IPS-15b (cell line): ENCODE measurements around the gene LEAP2.
A peak's percentile ranks its signal among the peaks of the same experiment; 100 is the strongest.

Source experiments
- H3K27me3 ChIP-seq: one replicate; pipeline ENCODE4 v1.6.1; 2013; ENCODE audit warnings: low read length; ENCODE audit not compliant: control insufficient read depth, insufficient read depth
- H3K36me3 ChIP-seq: one replicate; pipeline ENCODE4 v1.6.1; 2013; ENCODE audit warnings: low read length; ENCODE audit not compliant: control insufficient read depth, insufficient read depth
- H3K4me1 ChIP-seq: one replicate; pipeline ENCODE4 v1.6.1; 2013; ENCODE audit warnings: mild to moderate bottlenecking, low read length; ENCODE audit not compliant: control insufficient read depth, insufficient read depth
- H3K4me3 ChIP-seq: one replicate; pipeline ENCODE4 v1.5.1; 2013; ENCODE audit warnings: low read depth, low read length
- H3K9ac ChIP-seq: one replicate; pipeline ENCODE4 v1.6.1; 2013; ENCODE audit warnings: low read depth, mild to moderate bottlenecking, low read length
- H3K9me3 ChIP-seq: one replicate; pipeline ENCODE4 v1.6.1; 2013; ENCODE audit warnings: mild to moderate bottlenecking, low read length; ENCODE audit not compliant: control insufficient read depth, insufficient read depth

Gene LEAP2

DNA sequence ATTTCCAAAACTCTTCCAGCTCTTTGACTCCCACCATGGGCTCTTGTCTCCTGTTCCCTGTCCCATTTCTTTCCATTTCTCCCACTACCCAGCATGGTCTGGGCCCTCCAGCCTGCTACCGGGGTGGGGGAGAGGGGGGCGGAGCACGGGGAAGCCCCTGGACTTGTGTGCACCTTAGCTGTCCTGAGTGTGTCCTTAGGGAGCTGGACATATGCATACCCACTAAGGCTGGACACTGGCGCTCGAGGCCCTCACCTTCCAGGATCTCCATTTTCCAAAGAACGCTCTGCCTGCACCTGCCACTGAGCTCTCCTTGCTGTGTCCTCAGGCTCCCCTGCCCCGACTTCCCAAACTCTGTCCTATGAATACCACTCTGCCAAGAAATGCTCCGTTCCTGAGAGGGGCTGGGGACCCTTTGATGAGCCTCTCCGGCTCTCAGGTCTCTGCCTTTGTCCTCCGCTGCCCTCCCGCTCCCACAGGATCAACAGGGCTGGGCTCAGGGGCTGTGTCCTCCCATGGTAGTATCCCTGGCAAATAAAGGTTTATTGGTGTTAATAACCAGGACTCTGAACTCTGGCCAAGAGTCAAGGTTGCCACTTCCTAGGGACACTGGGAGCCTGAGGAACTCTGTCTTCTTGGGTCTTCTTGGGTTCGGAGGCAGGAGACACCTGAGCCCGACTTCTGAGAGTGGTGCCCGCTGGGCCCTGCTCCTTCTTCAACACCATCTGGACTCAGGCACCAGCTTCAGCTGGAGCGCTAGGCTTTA, 42.2 kb upstream of the LEAP2 start:
- Histone ChIP-seq H3K27me3 (peaks cover 63% of the 10 kb centered on the region), H3K4me1 (peaks cover 3% of the 10 kb centered on the region), H3K9me3 (no peaks in the 10 kb centered on the region), H3K36me3 (no peaks in the 10 kb centered on the region), H3K9ac (peak overlapping the region; percentile 26), H3K4me3 (peak overlapping the region; percentile 73)

DNA sequence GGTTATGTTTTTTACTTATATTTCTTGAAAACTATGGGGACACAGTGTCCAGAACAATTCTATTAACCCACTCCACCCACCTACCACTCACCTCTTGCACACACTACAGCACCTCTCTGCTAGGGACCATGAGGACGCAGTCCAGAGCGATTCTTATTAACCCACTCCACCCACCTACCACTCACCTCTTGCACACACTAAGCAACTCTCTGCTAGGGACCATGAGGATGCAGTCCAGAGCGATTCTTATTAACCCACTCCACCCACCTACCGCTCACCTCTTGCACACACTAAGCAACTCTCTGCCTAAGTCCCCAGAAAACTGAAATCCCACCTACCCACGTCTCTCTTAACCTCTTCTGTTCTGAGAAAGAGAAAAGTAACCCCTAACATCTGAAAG, 40.9 kb upstream of the LEAP2 start:
- Histone ChIP-seq H3K4me3 (no peak overlapping the region), H3K9me3 (no peaks in the 10 kb centered on the region), H3K4me1 (peaks cover 2% of the 10 kb centered on the region), H3K9ac (no peak overlapping the region), H3K27me3 (peaks cover 50% of the 10 kb centered on the region), H3K36me3 (no peaks in the 10 kb centered on the region)

DNA sequence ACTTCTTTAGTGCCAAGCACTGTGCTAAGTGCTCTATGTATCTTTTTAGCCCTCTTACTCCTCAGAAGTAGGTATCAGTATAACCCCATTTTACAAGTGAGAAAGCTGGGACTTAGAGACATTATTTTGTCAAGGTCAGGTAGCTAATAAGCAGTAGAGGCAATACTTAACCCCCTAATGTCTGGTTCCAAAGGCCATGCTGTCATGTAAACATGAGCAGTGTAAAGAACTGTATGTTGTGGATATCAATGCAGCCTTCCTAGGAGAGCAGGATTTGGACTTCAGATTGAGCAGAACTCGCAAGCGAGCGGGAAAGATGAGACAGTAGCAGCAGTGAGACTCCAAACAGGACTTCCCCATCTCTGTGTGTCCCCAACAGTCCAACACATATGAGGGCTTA, 39.4 kb upstream of the LEAP2 start:
- Histone ChIP-seq H3K9me3 (no peaks in the 10 kb centered on the region), H3K4me1 (peaks cover 2% of the 10 kb centered on the region), H3K36me3 (no peaks in the 10 kb centered on the region), H3K4me3 (no peak overlapping the region), H3K9ac (no peak overlapping the region), H3K27me3 (peaks cover 36% of the 10 kb centered on the region)

DNA sequence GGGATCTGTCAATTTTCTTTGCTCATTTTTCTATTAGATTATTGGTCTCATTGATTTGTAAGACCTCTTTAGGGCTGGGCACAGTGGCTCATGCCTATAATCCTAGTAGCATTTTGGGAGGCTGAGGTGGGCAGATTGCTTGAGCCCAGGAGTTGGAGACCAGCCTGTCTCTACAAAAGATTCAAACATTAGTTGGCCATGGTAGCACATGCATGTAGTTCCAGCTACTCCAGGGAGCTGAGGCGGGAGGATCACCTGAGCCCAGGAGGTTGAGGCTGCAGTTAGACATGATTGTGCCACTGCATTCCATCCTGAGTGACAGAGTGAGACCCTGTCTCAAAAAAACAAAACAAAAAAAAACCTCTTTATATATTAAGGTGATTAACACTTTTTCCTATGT, 36.6 kb upstream of the LEAP2 start:
- no peak overlapping the region for H3K9ac ChIP-seq
- H3K4me1 ChIP-seq = peaks cover 2% of the 10 kb centered on the region
- peaks cover 13% of the 10 kb centered on the region for H3K27me3 ChIP-seq
- H3K4me3 ChIP-seq = no peak overlapping the region
- no peaks in the 10 kb centered on the region for H3K9me3 ChIP-seq
- H3K36me3 ChIP-seq = no peaks in the 10 kb centered on the region

DNA sequence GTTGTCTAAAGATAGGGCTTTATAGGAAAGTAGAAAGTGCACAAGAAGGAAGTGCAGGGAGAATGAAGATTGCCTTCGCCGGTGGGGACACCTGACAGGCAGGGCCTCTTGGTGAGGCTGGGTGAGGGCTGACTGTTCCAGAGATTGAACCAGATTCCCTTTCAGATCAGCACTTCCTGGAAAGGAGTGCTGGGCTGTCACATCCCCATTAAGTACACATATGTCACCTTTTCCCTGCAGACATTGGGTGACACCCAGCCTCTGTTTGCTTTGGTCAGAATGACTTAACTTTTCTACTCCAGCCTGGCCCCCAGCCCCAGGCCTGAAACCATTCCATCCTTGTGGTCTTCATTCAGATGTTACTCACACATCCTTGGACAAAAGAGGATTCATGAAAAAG, 35.6 kb upstream of the LEAP2 start:
- no peak overlapping the region for H3K4me3 ChIP-seq
- H3K27me3 ChIP-seq = peaks cover 5% of the 10 kb centered on the region
- H3K4me1 ChIP-seq = peaks cover 2% of the 10 kb centered on the region
- no peaks in the 10 kb centered on the region for H3K36me3 ChIP-seq
- no peak overlapping the region for H3K9ac ChIP-seq
- no peaks in the 10 kb centered on the region for H3K9me3 ChIP-seq

DNA sequence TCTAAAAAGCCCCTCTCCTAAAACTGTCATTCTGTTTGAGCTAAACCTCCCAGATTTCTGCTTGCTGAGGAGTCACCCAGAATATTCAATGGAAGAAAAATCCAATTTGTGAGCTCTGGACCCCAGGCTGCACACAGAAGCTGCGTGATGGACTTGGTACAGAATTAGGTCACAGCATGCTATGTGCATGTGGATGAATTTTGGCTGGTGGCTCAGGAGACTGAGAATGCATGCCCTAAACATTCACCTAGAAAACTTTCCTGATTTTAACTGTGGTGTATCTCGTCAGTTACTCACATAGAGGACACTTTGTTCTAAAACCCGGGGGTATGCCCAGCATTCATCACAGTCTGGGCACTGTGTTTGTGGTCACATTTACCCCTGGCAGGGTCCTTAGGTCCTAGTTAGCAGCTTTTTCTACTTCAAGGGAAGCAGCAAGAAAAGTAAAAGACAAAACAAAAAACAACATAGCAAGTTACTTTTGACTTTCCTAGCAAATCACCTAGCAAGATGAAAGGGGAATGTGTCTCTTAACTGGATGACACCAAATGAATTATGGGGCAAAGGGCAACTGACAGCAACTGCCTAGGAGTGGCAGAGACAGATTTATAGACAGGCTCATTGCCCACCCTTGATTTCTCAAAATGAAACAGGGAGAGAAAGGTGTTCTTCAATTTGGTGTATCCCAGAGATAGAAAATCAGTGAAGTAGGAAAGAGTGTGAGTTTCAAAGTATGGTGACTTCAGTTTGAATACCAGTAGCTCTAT, 34.8 kb upstream of the LEAP2 start:
- Histone ChIP-seq H3K4me3 (no peak overlapping the region), H3K9me3 (no peaks in the 10 kb centered on the region), H3K9ac (no peak overlapping the region), H3K36me3 (no peaks in the 10 kb centered on the region), H3K4me1 (peaks cover 2% of the 10 kb centered on the region), H3K27me3 (no peaks in the 10 kb centered on the region)

DNA sequence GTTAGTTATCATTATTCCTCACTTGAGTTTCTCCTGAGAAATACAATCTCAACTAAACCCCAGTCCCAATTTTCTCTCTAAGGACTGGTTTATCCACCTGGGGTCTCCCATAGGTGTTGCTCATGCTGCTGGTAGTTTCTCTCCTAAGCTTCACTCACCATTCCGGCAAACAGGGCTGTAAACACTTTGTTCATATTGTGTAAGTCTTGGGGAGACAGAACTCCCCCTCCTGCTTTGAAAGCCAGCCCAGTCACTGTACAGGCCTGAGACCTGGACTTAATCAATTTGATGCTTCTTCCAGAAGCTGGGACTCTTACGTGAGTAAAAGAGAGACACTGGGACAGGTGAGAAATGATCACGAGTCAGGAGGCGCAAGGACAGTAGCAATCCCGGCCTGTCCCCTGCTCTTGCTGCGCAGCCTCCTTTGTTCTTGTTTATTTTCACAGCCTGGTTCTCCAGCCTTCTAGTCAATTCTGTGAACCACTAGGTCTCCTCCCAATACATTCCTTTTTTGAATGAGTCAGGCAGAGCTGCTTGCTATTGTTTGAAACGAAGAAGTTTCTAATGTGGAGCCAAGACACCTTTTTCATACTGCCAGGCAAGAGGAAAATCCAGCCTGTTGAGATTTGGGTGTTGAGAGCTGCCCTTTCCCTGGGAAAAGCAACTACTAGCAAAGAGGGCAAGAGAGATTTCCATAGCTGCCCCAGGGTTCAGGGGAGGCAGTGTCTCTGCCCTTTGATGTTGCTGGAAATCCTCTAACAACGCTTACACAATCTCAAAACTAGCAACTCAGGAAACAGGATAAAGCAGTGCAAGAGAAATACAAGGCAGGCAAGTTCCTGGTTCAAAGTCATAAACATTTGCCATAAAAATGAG, 33.8 kb upstream of the LEAP2 start:
- Histone ChIP-seq H3K4me3 (no peak overlapping the region), H3K9me3 (no peaks in the 10 kb centered on the region), H3K27me3 (no peaks in the 10 kb centered on the region), H3K9ac (no peak overlapping the region), H3K36me3 (no peaks in the 10 kb centered on the region), H3K4me1 (peaks cover 2% of the 10 kb centered on the region)

DNA sequence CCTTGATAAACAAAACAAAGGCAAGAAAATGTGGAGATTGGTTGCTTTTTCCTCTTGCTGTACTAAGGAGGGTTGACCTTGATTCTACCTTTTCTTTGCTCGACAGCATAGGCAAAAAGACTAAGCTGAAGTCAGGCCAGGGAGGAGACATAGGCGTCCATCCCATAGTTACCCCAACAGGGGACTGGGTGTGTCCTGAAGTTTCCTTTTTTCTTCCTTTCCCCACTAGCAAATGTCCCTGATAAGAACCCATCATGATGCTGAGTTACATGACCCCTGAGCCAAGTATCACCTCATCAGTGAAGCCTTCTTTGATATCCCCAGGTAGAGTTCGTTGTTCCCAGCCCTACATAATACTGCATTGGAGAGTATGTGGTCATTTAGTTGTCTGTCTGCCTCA, 33.2 kb upstream of the LEAP2 start:
- H3K9ac ChIP-seq = no peak overlapping the region

DNA sequence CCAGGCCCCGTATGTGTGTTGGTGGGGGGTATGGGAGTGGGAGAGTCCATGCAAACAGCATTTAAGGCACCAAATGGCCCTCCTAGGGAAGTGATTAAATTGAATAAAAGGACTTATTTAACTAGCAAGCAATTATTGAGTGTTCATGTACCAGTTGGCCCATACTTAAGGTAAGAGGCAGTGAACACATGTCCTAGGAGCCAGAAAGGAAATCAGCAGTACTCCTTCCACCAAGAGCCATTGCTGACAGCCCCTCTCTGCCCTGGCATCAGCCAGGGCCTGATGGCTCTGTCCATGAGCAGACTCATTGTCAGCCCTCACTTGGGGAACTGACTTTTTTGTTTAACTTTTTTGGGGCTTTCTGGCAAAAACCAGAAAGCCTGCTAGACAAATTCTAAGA, 32.6 kb upstream of the LEAP2 start:
- H3K4me1 ChIP-seq = no peaks in the 10 kb centered on the region
- H3K9me3 ChIP-seq = no peaks in the 10 kb centered on the region
- H3K27me3 ChIP-seq = no peaks in the 10 kb centered on the region
- H3K4me3 ChIP-seq = no peak overlapping the region
- no peak overlapping the region for H3K9ac ChIP-seq
- H3K36me3 ChIP-seq = no peaks in the 10 kb centered on the region

More for the DNA sequence above, 33.2 kb upstream of the LEAP2 start:
- H3K27me3 ChIP-seq = no peaks in the 10 kb centered on the region
- no peaks in the 10 kb centered on the region for H3K9me3 ChIP-seq
- no peaks in the 10 kb centered on the region for H3K36me3 ChIP-seq
- no peak overlapping the region for H3K4me3 ChIP-seq
- peaks cover 2% of the 10 kb centered on the region for H3K4me1 ChIP-seq

DNA sequence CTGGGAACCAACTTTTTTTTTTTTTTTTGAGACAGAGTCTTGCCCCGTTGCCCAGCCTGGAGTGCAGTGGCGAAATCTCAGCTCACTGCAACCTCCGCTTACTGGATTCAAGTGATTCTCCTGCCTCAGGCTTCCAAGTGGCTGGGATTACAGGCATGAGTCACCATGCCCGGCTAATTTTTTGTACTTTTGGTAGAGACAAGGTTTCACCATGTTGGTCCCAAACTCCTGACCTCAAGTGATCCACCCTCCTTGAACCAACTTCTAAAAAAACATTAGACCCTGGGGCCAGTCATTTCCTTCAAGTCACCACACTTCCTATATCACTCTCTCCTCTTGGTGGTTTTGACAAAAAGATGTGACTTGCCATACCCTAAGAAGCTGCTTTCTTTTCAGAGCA, 32.2 kb upstream of the LEAP2 start:
- no peaks in the 10 kb centered on the region for H3K9me3 ChIP-seq
- no peaks in the 10 kb centered on the region for H3K4me1 ChIP-seq
- no peaks in the 10 kb centered on the region for H3K36me3 ChIP-seq
- no peaks in the 10 kb centered on the region for H3K27me3 ChIP-seq
- H3K4me3 ChIP-seq = no peak overlapping the region
- H3K9ac ChIP-seq = no peak overlapping the region

DNA sequence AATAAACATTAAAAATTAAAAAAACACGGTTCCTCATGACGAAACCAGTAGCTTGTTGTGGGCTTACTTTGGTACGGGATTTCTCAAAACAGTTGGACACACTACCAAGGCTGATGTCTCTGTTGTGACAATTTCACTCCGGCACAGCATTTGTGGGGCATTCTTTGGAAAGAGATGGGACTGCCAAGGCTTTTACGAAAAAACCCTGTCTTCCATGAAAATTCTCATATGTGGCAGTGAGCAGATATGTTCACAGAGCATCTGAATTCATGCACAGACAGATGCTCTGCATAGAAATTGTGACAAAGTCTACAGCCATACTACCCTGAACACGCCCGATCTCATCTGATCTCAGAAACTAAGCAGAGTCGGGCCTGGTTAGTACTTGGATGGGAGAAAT, 25.2 kb upstream of the LEAP2 start:
- Histone ChIP-seq H3K27me3 (no peaks in the 10 kb centered on the region), H3K9ac (no peak overlapping the region), H3K9me3 (no peaks in the 10 kb centered on the region), H3K36me3 (no peaks in the 10 kb centered on the region), H3K4me3 (no peak overlapping the region), H3K4me1 (no peaks in the 10 kb centered on the region)
